Spleen (tissue), 7 donors: Measurements from ENCODE around the gene BIN2.

Experiments used
- POLR2A ChIP-seq, 3 donors: fragments of 450-650 bp; IDR thresholded peaks; one replicate each; pipeline ENCODE4 v1.5.1; 2017; ENCODE audit warnings: antibody characterized with exemption in 3 of 3, mild to moderate bottlenecking in 1 of 3
- POLR2AphosphoS5 ChIP-seq, 3 donors: sonication (generic); formaldehyde crosslinking; IDR thresholded peaks; one replicate each; pipeline ENCODE4 v1.5.1; 2017; ENCODE audit warnings: antibody characterized with exemption in 3 of 3
- TF ChIP-seq, protein P1 (sequence below), 11 experiments: fragments of 200-600 bp in 7 of 11; fragments of 450-650 bp in 4 of 11; sonication (generic) in 4 of 11; IDR thresholded peaks in 8 of 11; conservative IDR thresholded peaks in 3 of 11; 1 replicate in 7 of 11; 2 replicates in 4 of 11; pipeline versions ENCODE4 v1.4.0 to v1.8.0; 2016 to 2021; ENCODE audit warnings: antibody characterized with exemption in 11 of 11, inconsistent platforms in 4 of 11, mild to moderate bottlenecking in 1 of 11
- donor health status: DM: no; HTN: no; CAD: no; lungs with moderate emphysema.
- donor health status: DM: no; HTN: no; CAD: no.
- donor health status: DM: no; HTN: no; CAD: no.

GRCh38 chr12:51245476-51246253, 78.3 kb downstream of the BIN2 start:
- TF ChIP-seq POLR2A (IDR thresholded peaks at IDR 0.05) (no peak), POLR2AphosphoS5 (IDR thresholded peaks at IDR 0.05) (peak in 1 of 3 donors; percentile 13)
- TF ChIP-seq, protein P1, sequence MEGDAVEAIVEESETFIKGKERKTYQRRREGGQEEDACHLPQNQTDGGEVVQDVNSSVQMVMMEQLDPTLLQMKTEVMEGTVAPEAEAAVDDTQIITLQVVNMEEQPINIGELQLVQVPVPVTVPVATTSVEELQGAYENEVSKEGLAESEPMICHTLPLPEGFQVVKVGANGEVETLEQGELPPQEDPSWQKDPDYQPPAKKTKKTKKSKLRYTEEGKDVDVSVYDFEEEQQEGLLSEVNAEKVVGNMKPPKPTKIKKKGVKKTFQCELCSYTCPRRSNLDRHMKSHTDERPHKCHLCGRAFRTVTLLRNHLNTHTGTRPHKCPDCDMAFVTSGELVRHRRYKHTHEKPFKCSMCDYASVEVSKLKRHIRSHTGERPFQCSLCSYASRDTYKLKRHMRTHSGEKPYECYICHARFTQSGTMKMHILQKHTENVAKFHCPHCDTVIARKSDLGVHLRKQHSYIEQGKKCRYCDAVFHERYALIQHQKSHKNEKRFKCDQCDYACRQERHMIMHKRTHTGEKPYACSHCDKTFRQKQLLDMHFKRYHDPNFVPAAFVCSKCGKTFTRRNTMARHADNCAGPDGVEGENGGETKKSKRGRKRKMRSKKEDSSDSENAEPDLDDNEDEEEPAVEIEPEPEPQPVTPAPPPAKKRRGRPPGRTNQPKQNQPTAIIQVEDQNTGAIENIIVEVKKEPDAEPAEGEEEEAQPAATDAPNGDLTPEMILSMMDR (IDR thresholded peaks at IDR 0.05 in 8 of 11, conservative IDR thresholded peaks at IDR 0.05 in 3 of 11) = no peak
